Measurements from ENCODE around the gene SLC37A2. TPM values are rescaled to one million over a fixed set of nuclear protein-coding genes. Genes with fewer than 3 reads are reported as not detected.
"Not testable (repeated sequence)": the region's sequence is repeated elsewhere in the genome, so short reads cannot be mapped to it uniquely, and the experiment has no call there.

SLC37A2 gene
- total RNA-seq = 2.6 TPM
- 1 to 10 TPM; 2.4 to 8.4 (median 3.7) TPM for polyA plus RNA-seq (ENCODE audit: insufficient read depth in 1 of 8, insufficient read length in 8 of 8, low replicate concordance in 1 of 8)
- long read RNA-seq, donor 1 = 0 reads
- long read RNA-seq, donor 2 = 0 reads
- long read RNA-seq, donor 3 = 0 reads
- long read RNA-seq, donor 4, partial matches to known transcripts = 0 of 1 reads
- long read RNA-seq, donor 4, other reads (novel, unspliced or antisense) = 0 of 1 reads
- long read RNA-seq, donor 5 = 0 reads
- long read RNA-seq, donor 6 = 0 reads
- long read RNA-seq, donor 7, partial matches to known transcripts = 0 of 2 reads
- long read RNA-seq, donor 7, other reads (novel, unspliced or antisense) = 0 of 2 reads
- long read RNA-seq, donor 8, partial matches to known transcripts = 0 of 1 reads
- long read RNA-seq, donor 8, other reads (novel, unspliced or antisense) = 0 of 1 reads
- long read RNA-seq, donor 9 = 0 reads
- long read RNA-seq, donor 10, partial matches to known transcripts = 0 of 1 reads
- long read RNA-seq, donor 10, other reads (novel, unspliced or antisense) = 0 of 1 reads
- long read RNA-seq, donor 11 = 0 reads

- under 1% methylated on average over 46 of the region's 46 CpGs for WGBS (ENCODE audit: insufficient coverage)
- peak; percentile 69 for DNase-seq
- no peaks in the 10 kb centered on the region for H3K9me3 ChIP-seq (replicated peaks; ENCODE audit: control insufficient read depth, low read depth, low read length)
These were observed at the start of gene SLC37A2 for GRCh38 chr11:125062931-125063428. Gene SLC37A2, plus strand, starts transcription at chr11:125063305. Its CDS starts 63 bp downstream, at chr11:125063368.

GRCh38 chr11:125016413-125016812 is 46.7 kb upstream of the SLC37A2 start:
- no peak for DNase-seq
- H3K36me3 ChIP-seq (ENCODE audit: control insufficient read depth, insufficient read depth, low read length) = no peaks in the 10 kb centered on the region
- no peaks in the 10 kb centered on the region for H3K4me1 ChIP-seq (ENCODE audit: control insufficient read depth, insufficient read depth, low read length)
- no peak overlapping the region for H3K27ac ChIP-seq (ENCODE audit: low read length)
- H3K4me3 ChIP-seq (ENCODE audit: low read length) = no peak overlapping the region
- no peaks in the 10 kb centered on the region for H3K9me3 ChIP-seq (replicated peaks; ENCODE audit: control insufficient read depth, low read depth, low read length)
- no peaks in the 10 kb centered on the region for H3K27me3 ChIP-seq (ENCODE audit: control insufficient read depth, insufficient read depth, low read length)

More at GRCh38 chr11:125062931-125063428, at the start of gene SLC37A2:
- Histone ChIP-seq H3K27me3 (ENCODE audit: control insufficient read depth, insufficient read depth, low read length) (peaks cover 38% of the 10 kb centered on the region), H3K4me1 (ENCODE audit: control insufficient read depth, insufficient read depth, low read length) (peaks cover 9% of the 10 kb centered on the region), H3K36me3 (ENCODE audit: control insufficient read depth, insufficient read depth, low read length) (no peaks in the 10 kb centered on the region), H3K4me3 (ENCODE audit: low read length) (peak within 1 kb of the TSS; percentile 57), H3K27ac (ENCODE audit: low read length) (peak within 1 kb of the TSS; percentile 1)

- H3K27ac ChIP-seq (ENCODE audit: low read length) = no peak overlapping the region
- no CpG with 5 or more reads among the region's 2 CpGs for WGBS (ENCODE audit: insufficient coverage)
- no peaks in the 10 kb centered on the region for H3K4me1 ChIP-seq (ENCODE audit: control insufficient read depth, insufficient read depth, low read length)
- H3K27me3 ChIP-seq (ENCODE audit: control insufficient read depth, insufficient read depth, low read length) = no peaks in the 10 kb centered on the region
- no peak for DNase-seq
- no peaks in the 10 kb centered on the region for H3K9me3 ChIP-seq (replicated peaks; ENCODE audit: control insufficient read depth, low read depth, low read length)
- no peaks in the 10 kb centered on the region for H3K36me3 ChIP-seq (ENCODE audit: control insufficient read depth, insufficient read depth, low read length)
- no peak overlapping the region for H3K4me3 ChIP-seq (ENCODE audit: low read length)
These were observed 42.8 kb upstream of the SLC37A2 start for GRCh38 chr11:125020342-125020741.

GRCh38 chr11:125022551-125022950 is 40.6 kb upstream of the SLC37A2 start:
- no peaks in the 10 kb centered on the region for H3K4me1 ChIP-seq (ENCODE audit: control insufficient read depth, insufficient read depth, low read length)
- no peak for DNase-seq
- H3K4me3 ChIP-seq (ENCODE audit: low read length) = no peak overlapping the region
- no peaks in the 10 kb centered on the region for H3K36me3 ChIP-seq (ENCODE audit: control insufficient read depth, insufficient read depth, low read length)
- no peak overlapping the region for H3K27ac ChIP-seq (ENCODE audit: low read length)
- no peaks in the 10 kb centered on the region for H3K27me3 ChIP-seq (ENCODE audit: control insufficient read depth, insufficient read depth, low read length)
- H3K9me3 ChIP-seq (replicated peaks; ENCODE audit: control insufficient read depth, low read depth, low read length) = no peaks in the 10 kb centered on the region

GRCh38 chr11:125025968-125026367 is 37.1 kb upstream of the SLC37A2 start:
- Histone ChIP-seq H3K9me3 (replicated peaks; ENCODE audit: control insufficient read depth, low read depth, low read length) (peaks cover 2% of the 10 kb centered on the region), H3K27ac (ENCODE audit: low read length) (no peak overlapping the region), H3K36me3 (ENCODE audit: control insufficient read depth, insufficient read depth, low read length) (no peaks in the 10 kb centered on the region), H3K4me1 (ENCODE audit: control insufficient read depth, insufficient read depth, low read length) (no peaks in the 10 kb centered on the region), H3K27me3 (ENCODE audit: control insufficient read depth, insufficient read depth, low read length) (no peaks in the 10 kb centered on the region), H3K4me3 (ENCODE audit: low read length) (no peak overlapping the region)
- no peak for DNase-seq
- 60% methylated on average over 1 of the region's 2 CpGs for WGBS (ENCODE audit: insufficient coverage)

GRCh38 chr11:125029431-125029830 is 33.7 kb upstream of the SLC37A2 start:
- H3K4me1 ChIP-seq (ENCODE audit: control insufficient read depth, insufficient read depth, low read length); H3K27ac ChIP-seq (ENCODE audit: low read length); DNase-seq; H3K36me3 ChIP-seq (ENCODE audit: control insufficient read depth, insufficient read depth, low read length); H3K4me3 ChIP-seq (ENCODE audit: low read length); H3K9me3 ChIP-seq (replicated peaks; ENCODE audit: control insufficient read depth, low read depth, low read length); H3K27me3 ChIP-seq (ENCODE audit: control insufficient read depth, insufficient read depth, low read length): not testable (repeated sequence)
- WGBS (ENCODE audit: insufficient coverage) = no CpG with 5 or more reads among the region's 1 CpG

GRCh38 chr11:125036933-125037332 is 26.2 kb upstream of the SLC37A2 start:
- Histone ChIP-seq H3K27me3 (ENCODE audit: control insufficient read depth, insufficient read depth, low read length) (no peaks in the 10 kb centered on the region), H3K4me1 (ENCODE audit: control insufficient read depth, insufficient read depth, low read length) (no peaks in the 10 kb centered on the region), H3K27ac (ENCODE audit: low read length) (no peak overlapping the region), H3K36me3 (ENCODE audit: control insufficient read depth, insufficient read depth, low read length) (no peaks in the 10 kb centered on the region), H3K4me3 (ENCODE audit: low read length) (no peak overlapping the region), H3K9me3 (replicated peaks; ENCODE audit: control insufficient read depth, low read depth, low read length) (peaks cover 2% of the 10 kb centered on the region)
- no peak for DNase-seq
- WGBS (ENCODE audit: insufficient coverage) = no CpG with 5 or more reads among the region's 1 CpG

GRCh38 chr11:125049164-125049792 is 13.8 kb upstream of the SLC37A2 start:
- WGBS (ENCODE audit: insufficient coverage) = 63% methylated on average over 2 of the region's 4 CpGs

GRCh38 chr11:125052047-125052446 is 11.1 kb upstream of the SLC37A2 start:
- H3K4me3 ChIP-seq (ENCODE audit: low read length) = no peak overlapping the region
- no peak overlapping the region for H3K27ac ChIP-seq (ENCODE audit: low read length)
- DNase-seq = no peak
- no peaks in the 10 kb centered on the region for H3K9me3 ChIP-seq (replicated peaks; ENCODE audit: control insufficient read depth, low read depth, low read length)
- no peaks in the 10 kb centered on the region for H3K4me1 ChIP-seq (ENCODE audit: control insufficient read depth, insufficient read depth, low read length)
- no peaks in the 10 kb centered on the region for H3K27me3 ChIP-seq (ENCODE audit: control insufficient read depth, insufficient read depth, low read length)
- H3K36me3 ChIP-seq (ENCODE audit: control insufficient read depth, insufficient read depth, low read length) = no peaks in the 10 kb centered on the region

More at GRCh38 chr11:125049164-125049792, 13.8 kb upstream of the SLC37A2 start:
- H3K9me3 ChIP-seq (replicated peaks; ENCODE audit: control insufficient read depth, low read depth, low read length) = no peaks in the 10 kb centered on the region
- DNase-seq = no peak
- no peaks in the 10 kb centered on the region for H3K27me3 ChIP-seq (ENCODE audit: control insufficient read depth, insufficient read depth, low read length)
- H3K36me3 ChIP-seq (ENCODE audit: control insufficient read depth, insufficient read depth, low read length) = no peaks in the 10 kb centered on the region
- no peak overlapping the region for H3K4me3 ChIP-seq (ENCODE audit: low read length)
- no peaks in the 10 kb centered on the region for H3K4me1 ChIP-seq (ENCODE audit: control insufficient read depth, insufficient read depth, low read length)
- no peak overlapping the region for H3K27ac ChIP-seq (ENCODE audit: low read length)

- no peak for DNase-seq
- 56% methylated on average over 1 of the region's 1 CpG for WGBS (ENCODE audit: insufficient coverage)
- H3K27me3 ChIP-seq (ENCODE audit: control insufficient read depth, insufficient read depth, low read length) = no peaks in the 10 kb centered on the region
- H3K4me1 ChIP-seq (ENCODE audit: control insufficient read depth, insufficient read depth, low read length) = no peaks in the 10 kb centered on the region
- H3K9me3 ChIP-seq (replicated peaks; ENCODE audit: control insufficient read depth, low read depth, low read length) = no peaks in the 10 kb centered on the region
- no peak overlapping the region for H3K4me3 ChIP-seq (ENCODE audit: low read length)
- H3K27ac ChIP-seq (ENCODE audit: low read length) = no peak overlapping the region
- H3K36me3 ChIP-seq (ENCODE audit: control insufficient read depth, insufficient read depth, low read length) = no peaks in the 10 kb centered on the region
These were observed 9.9 kb upstream of the SLC37A2 start for GRCh38 chr11:125053167-125053566.
